GM21576 (cell line): ENCODE measurements around the gene SPACA7.

Experiments
- ATAC-seq: cut with Tn5 transposase; IDR thresholded peaks from one replicate; pipeline ENCODE4 v1.9.1; 2021; ENCODE audit warnings: mild to moderate bottlenecking, moderate library complexity; ENCODE audit not compliant: unreplicated experiment

The SPACA7 gene

DNA sequence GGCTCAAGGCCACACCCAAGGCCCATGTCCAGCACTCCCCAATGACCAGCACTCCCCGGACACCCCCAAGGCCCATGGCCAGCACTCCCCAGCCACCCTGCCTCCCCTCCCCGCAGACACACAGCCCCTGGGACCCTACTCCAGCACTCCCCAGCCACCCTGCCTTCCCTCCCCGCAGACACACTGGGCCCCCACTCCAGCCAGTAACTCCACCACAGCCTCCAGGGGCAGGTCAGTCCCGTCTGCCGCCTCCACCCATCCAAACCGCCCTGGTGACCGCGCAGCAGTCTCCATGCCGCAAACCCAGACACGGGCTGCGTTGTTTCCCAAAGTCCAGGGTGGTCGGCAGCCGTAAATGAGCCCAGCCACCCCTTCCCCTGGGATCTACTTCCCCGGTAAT is 70.7 kb downstream of the SPACA7 start:
- no peak for ATAC-seq

DNA sequence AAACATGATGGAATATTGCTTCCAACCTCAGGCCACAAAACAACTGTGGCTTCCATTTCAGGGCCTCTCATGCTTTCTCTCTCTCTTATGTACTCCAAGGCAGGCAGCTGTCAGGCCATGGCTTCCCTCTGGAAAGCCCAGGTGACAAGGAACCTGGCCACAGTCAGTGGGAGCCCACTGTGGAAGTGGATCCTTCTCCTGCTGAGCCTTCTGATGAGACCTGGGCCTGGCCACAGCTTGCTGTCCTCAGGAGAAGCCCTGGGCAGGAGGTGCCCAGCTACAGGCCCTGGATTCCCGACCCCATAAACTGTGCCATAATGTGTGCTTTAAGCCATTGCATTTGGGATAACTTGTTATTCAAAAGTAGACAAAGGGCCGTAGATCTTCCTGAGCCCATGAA is 71.2 kb downstream of the SPACA7 start:
- ATAC-seq = no peak

DNA sequence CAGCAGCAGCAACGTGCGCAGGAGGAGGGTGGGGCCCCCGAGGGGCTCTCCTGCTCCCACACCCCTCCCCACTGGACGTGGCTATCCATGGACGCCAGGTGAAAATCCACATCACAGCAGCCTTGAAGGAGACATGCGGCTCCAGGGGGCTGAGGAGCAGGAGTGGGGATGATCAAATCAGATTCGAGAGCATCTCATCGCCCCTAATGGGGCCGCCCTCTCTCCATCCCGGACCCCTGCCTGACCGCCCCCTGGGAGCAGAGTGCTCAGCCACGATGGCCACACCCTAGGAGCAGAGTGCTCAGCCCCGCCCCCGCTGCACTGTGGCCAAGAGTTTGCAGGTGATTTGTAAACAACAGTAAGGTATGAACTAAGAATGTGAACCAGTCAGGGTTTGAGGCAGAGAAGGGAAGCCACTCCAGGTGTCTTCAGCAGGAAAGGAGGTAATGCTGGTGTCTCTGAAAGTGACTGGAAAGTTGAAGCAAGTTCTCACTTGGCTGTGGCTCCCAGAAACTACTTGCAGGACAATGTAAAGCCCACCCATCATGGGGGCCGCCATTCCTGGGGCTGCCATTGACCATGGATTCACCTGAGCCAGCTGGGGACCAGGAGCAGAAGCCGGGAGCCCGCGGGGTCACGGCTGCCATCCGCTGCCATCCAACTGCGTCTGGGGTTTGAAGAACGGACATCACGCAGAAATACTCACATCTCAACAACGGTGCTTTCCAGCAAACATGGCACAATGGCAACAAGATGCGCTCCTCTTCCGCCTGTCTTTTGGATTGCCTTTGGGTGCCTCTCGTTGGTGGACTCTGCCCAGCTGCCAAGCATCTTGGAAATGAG is 71.8 kb downstream of the SPACA7 start:
- no peak for ATAC-seq

DNA sequence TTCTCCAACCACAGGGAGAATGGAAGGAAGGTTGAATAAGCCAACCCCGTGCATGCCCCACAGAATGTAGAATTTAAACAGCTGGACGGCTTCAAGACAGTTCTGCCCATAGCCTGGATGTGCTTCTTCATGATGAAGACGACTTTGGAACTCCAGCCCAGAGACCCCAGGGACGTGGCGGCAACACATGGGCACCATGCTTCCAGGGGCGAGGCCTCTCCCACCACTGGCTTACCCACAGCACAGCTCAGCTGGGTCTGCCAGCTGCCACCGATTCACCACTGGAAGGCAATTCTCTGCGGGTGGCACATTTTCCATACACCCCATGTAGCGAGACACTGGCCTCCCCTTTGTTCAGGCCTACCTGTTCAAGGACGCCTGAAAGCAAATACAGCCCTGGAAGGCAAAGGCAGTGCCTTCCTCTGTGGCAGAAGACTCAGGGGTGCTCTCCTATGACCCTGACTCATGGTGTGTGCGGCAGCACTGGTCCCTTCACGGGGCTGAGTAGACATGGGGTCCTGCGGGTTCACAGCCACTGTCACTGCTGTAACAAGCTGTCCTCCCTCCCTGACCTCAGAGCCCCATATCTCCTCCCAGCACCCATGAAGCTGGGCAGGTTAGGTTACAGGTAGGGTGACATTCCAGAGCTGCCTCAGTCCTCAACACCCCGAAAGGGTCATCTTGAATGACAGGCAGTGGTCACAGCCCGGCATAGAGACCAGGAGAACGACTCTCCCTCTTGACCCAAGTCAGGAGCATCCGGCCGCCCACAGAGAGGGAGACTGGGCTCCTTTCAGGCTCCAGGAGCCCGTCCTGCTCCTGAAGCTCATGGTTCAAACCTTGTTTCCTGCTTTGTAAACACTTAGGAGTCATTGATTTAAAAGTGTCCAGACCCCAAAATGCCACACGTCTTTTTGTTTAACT is 72.7 kb downstream of the SPACA7 start:
- no peak for ATAC-seq

DNA sequence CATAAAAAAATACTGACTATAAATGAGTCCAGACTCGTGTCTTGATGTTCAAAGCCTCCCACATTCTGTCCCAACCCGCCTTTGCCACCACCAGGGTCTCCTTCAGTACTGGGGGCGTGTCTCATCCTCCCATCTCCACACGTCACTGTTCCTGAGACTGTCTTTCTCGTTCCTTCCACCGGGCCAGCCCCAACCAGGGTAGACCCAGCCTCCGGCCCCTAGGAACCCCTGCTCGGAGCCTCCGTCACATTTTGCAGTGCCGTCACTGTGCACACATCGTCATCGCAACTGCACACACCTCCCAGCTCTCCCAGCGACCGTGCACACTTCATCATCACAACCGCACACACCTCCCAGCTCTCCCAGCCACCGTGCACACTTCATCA is 73.4 kb downstream of the SPACA7 start:
- ATAC-seq = no peak

DNA sequence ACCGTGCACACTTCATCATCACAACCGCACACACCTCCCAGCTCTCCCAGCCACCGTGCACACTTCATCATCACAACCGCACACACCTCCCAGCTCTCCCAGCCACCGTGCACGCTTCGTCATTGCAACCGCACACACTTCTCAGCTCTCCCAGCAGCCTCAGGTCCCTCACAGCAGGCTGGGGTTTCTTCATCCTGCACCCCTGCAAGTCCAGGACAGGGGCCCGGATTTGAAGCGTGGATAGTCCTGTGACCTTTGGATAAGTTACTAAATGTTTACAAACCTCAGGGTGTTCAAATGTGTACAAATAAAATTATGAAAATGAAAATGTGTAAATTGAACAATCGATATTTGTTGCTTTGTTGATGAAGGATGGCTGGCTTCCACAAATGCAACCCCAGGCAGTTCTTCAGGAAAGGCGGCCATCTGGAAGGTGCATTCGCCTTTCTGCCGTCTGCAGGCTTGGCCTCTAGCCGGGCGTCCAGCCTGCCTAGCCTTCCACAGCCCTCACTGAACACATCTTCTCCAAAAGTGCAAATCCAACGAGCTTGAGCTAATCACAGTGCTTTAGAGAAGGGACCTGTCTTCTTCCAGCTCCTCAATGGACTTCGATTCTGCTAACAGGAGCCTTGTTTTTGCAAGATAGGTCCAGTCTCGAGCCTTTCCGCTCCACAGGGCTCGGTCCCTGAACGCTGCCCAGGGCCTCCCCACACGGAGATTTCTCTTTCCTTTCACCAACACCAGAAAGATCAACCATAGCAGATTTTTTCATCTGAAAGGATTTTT is 74.2 kb downstream of the SPACA7 start:
- ATAC-seq = no peak

DNA sequence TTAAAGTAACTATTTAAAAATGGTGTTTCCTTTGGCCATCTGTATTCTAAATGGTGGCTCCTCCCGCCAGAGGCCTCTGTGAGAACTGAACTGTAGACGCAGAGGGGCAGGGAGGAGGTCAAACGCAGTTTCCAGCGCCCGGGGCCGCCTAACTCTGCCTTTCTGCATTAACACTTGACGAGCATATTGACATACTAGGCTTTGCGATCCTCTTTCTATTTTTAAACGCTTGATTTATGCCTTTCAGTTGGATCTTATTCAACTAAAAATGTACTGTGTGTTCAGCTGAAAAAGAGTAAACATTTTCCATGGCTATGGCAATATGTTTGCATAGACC is 74.7 kb downstream of the SPACA7 start:
- no peak for ATAC-seq

DNA sequence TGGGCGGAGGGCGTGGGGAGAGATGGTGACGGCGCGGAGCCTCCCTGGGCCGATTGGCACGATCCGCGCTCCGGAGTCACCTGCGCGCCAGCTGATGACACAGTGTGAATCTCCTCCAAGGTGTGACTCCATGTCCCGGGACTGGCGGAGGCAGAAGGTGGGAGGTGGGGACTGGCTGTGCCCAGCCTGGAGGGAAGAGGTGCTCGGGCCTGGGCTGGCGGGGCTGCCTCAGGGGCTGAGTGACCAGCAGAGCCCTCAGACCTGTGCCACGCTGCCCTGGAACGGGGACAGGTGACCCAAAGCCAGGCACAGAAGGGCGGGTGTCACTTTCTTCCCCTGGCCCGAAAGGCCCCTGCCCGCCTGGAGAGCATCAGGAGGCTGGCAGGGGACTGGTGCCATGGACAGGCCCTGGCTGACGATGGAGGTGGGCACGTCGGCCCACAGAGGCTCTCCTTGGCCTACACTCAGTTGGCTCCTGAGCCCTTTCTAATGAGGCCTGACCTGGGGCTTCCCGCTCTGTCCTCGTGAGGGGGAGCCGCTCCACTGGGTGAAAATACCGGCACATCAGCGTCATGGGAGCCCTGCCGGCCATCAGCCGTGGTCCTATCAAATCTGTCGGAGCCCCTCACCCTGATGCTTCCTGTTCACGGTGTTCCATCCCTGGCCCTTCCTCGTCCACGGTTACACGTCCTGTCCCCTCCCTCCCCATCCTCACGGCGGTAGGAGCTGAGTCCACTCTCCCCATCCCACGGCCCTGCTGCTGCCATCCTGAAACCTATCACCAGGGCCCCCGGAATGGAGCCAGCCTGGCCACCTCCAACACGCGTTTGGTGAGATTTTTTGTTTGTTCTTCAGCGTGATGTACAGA is 75.6 kb downstream of the SPACA7 start:
- no peak for ATAC-seq

DNA sequence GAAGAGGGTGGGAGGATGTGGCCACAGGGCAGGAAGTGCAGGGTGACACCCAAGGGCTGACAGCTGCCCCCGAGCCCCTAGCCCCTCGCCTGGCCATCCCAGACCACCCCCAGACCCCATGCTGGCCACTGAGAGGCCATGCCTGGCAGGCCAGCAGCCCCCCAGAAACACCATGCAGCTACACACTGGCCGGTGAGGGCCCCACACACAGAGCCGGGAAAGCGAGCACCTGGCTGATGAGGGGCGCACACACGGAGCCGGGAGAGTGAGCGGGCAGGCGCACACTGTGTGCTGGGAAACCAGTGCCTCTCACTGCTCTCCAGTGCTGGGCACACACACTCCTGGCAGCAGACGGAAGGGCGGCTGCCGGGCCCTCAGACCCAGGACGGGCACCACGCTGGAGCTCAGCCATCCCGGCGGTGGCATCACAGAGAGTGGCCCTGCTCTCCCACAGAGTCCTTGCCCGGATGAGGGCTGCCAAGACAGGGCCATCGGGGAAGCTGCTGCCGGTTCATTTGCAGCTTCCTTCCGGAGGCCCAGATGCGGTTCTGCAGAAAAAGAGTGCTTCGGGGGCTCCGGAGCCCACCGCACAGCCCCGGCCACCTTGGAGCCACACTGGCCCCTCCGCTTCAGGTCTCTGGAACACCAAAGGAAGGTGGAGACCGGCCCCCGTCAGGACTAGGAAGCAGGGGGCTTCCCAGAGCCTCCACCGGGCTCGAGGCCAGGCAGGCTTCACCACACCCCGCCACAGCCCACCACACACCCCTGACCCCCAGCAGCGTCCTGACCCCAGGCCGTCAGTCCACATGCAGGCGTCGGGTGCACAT is 76.4 kb downstream of the SPACA7 start:
- ATAC-seq = no peak

DNA sequence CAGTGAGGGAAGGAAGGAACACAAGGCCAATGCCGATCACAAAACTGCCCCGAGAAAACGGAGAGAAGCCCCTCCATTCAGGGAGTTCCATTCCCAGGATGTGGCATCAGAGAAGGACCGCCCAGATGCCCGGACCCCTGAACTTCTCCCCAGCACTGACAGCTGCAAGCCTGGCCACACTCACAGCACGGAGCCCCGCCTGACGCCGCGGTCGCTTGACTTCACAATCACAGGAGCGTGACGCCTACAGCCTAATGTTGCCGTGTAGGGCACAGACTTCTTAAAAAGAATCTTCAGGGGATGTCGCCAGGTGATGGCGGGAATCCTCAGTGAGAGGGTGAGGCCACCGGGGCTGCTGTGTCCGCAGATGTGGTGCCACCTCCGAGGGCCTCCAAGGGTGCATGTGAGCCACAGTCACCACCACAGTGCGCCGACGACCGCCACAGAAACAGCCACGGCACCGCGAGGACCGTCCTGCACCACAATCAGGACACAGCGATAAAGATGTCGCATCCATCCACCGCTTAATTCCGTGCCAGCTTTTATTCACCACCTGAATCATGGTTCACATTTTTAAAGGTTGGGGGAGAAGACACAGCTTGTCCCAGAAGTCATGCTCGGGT is 77.2 kb downstream of the SPACA7 start:
- ATAC-seq = no peak

DNA sequence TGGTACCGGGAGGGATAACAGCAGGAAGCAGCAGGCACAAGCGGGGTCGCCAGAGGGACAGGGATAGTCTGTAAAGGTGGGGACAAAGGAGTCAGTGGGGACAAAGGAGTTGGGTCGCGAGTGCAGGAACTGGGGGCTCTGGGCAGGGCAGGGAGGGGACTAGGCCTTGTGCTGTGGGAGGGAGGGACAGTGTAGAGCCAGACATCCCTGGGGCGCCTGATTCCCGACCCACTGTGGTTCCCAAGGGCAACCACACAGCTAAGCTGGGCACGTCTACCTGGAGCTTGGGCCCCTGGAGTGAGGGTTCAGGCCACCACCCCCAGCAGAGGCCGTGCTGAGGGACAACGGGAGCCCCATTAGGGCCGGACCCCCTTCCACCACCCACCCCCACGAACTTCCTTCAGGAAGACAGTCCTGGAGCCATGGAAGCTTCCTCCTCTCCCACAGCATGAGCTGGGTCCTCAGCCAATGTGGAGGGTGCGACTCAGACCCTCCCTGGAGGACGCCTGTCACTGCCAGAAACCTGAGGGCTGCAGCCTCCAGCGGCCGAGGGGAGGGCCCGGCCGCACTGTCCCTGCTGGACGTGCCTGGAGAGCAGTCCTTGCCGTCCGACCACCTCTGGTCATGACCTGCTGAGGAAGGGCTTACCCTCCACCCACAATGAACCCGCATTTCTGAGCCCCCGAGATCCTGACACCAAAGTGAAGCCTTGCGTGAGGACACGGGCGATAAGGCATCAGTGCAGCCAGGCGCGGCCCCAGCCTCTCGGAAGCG is 77.9 kb downstream of the SPACA7 start:
- no peak for ATAC-seq

DNA sequence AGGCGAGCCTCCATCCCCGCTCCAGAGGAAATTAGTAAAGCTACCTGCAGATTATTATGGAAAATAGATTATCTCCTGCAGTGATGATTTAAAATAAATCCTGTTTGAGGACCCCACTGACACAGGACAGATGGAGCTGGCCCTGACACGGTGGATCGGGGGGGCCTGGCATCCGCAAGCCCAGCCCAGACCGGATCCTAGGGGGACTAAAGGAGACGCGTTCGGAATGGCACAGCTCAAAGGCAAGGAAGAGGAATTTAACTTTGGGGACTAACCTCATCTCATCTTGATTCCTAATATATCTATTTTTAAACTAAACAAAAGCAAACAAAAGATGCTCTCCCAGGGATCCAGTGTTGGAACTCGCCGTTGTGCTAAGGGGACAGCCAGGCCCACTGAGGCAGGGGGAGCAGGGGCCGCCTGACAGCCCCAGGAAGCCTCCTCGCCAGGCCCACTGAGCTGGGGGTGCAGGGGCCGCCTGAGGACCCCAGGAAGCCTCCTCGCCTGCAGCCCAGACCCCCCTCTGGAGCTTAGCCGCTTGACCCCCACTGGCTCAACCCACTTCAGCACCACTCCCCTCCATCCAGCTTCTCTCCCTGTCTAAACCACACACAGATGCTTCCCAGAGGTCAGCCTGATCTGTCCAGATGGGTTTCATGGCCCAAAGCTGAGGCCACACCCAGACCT is 78.6 kb downstream of the SPACA7 start:
- no peak for ATAC-seq

DNA sequence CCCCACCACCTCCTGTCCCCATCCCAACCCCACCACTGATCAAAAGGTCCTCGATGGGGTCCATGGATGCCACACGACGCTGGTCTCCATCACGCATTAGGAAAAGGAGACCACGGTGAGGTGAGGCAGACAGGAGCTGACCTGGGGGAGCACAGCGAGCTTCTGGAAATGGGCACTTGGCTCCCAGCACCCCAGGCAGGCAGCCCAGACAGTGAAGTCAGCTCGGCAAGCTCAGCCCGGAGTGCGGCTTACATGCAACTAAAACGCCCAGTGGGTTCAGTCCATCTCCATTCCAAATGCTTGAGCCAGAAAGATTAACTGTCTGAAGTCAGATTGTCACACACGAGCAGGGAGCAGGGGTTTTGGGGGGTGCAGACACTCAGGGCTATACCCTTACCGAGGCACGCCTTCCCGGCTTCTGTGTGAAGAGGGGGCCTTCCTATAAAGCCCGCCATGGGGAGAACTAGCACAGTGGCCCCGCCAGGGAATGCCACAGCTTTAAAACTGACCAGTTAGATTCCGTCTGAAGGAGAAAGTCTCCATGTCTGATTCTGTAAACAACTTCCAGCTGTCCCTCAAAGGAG is 79.4 kb downstream of the SPACA7 start:
- ATAC-seq = no peak

DNA sequence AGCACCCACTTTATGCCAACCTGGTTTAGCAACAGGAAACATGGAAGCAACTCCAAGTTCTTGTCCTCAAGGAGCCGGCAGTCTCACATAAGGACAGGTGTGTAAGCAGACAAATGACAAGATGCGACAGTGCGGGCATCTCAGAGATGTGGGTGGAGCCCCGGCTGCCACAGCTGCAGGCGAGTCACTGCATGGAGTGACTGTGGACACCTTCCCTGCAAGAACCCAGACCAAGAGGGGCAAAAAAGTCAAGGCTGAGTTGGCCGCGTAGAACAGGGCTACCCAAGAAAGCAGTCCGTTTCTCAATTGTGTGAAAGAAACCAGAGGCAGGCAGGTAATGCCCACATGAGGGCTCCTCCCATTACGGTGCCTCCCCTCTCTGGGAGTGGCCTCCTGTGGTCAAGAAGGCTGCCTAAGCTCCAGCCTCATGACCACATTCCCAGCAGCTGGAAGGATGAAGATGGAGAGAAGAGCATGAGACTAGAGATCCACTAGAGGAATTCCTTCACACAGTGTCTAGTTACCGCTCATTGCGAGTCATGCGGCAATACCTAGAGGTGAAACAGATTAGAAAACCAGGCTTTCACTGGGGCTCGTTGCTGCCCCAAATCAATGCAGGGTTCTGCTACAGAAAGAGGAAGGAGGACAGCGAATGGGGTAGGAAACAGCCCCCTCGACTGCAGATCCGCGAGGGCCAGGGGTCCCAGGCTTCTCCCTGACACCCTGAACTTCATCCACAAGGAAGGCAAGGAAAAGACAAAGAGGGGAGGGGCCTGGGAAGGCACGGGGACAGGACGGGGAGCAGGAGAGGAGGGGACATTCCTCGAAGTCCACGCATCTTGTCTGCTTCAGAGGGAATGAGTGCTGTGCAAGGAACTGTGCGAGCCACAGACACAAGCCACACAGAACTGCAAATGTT is 80.2 kb downstream of the SPACA7 start:
- no peak for ATAC-seq

DNA sequence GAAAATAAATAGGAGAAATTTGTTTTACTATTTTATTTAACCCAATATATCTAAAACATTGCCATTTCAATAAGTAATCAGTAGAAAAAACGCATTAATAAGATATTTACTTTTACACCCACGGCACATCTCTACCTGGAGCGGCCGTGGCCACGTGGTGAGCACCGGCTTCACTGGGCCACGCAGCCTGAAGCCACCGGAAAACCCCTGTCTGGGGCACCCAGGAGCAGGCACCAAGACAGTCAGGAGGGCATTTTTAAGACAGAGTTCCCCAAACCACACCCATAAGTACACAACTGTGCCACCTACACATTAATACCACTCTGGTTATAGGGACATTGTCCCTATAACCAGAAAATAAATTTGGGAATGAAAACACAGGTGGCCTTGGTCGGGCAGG is 80.9 kb downstream of the SPACA7 start:
- ATAC-seq = no peak

DNA sequence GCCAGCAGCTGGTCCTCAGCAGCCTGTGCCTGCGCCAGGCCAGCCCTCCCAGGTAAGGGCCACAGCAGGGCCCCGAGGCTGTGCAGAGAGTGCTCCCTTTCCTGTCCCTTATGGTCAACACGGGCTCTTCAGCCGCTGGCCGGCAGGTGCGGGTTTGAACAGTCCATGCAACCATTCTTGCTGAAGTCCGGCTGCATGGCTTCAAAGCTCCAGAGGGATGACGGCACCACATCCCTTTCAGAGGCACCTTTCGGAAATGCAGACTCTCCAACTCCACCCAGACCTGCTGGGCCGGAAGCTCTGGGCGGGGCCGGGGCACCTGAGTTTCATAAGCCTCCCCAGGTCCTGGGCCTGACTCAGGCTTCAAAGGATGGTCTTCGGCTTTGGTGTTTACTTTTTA is 81.3 kb downstream of the SPACA7 start:
- ATAC-seq = no peak
